Stimulated activated CD4-positive, alpha-beta T cell treated with anti-CD3 and anti-CD28 coated beads, Interleukin-4, amount 100 ng/mL, for 4 hours (primary cell): ENCODE measurements around the gene PDCD6IP.
"Not testable (repeated sequence)": the region's sequence is repeated elsewhere in the genome, so short reads cannot be mapped to it uniquely, and the experiment has no call there.

Experiments
- DNase-seq, 2 experiments: peaks; one replicate each; pipeline ENCODE4 v3.0.0-alpha.2; 2020

Gene PDCD6IP

DNA sequence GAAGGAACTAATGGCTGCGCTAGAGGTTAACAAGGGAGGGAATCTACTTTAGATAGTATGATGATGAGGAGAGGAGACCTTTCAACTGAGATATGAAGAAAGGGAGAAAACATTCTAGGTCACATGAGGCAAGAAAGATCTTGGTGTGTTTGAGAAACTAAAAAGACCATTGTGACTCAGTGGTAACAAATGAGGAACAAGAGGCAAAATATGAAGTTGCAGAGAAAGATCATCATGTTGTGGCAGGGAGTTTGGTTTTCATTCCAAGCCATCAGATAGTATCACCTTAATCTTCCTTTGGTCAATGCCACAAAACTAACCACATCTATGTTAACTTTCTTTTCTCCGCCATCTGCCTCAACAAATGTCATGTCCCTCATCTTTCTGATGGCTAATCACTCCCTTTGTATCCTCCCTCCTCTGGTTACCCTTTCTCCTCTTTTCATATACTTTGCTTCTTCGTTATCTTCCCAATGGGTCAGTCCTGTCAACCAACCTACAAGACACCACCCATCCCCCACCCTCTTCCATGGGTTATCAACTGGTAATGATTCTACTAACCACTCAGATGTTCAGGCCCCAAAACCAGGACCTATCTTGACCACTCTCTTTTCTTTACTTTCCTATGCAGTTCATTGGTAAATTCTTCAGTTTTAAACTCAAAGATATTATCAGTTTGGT is 2.4 kb upstream of the PDCD6IP start:
- no peak for DNase-seq

DNA sequence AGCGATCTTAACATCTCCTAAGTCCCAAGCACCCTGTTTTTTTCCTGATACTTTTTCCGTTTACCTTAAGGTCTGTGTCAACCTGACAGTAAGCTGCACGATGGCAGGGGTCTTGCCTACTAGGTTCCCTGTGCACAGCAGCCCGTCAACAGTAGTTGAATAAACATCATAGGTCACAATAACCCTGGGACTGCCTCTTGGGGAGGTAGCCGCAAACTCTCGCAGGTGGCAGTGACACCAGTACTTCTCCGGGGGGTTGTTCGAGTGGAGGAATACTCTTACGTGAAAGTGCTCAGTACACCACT is 365 bp upstream of the PDCD6IP start:
- no peak for DNase-seq

- DNase-seq, result no peak
These were observed 747 bp downstream of the PDCD6IP start for GRCh38 chr3:33799202-33799551.

DNA sequence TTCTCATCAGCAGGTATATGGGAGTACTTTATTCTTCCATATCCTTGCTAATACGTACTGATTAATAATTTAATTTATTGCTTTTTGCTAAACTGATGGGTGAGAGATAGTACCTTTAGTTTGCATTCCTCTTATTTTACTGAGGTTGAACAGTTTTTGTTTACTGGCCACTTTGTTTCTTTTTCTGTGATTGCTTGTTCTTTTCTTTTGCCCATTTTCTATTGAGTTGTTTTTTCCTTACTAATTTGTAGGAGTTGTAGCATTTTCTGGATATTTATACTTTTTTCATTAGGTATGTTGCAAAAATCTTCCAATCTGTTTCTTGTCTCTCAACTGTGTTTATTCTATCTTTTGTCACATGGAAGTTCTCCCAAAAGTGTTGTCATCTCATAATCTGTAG is 4.8 kb downstream of the PDCD6IP start:
- DNase-seq, result no peak

- no peak for DNase-seq
These were observed 5.6 kb downstream of the PDCD6IP start for GRCh38 chr3:33803894-33804526.

GRCh38 chr3:33807191-33807590 is 8.8 kb downstream of the PDCD6IP start:
- DNase-seq, result no peak

- DNase-seq, result no peak
These were observed 10.1 kb downstream of the PDCD6IP start for GRCh38 chr3:33808559-33808958.

DNA sequence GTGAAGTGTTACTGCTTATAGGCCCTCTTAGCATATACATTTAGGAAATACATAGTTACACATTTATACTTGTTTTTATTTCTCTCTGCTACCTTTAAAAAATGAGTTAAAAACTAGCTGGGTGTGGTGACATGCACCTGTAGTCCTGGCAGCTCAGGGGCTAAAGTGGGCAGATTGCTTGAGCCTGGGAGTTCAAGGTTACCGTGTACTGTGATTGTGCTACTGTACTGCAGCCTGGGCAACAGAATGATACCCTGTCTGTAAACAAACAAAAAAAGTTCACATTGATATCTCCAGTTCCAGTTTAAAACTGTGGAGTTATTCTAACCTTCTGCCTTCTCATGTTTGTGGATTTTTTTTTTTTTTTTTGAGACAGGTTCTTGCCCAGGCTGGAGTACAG is 12.1 kb downstream of the PDCD6IP start:
- no peak for DNase-seq

GRCh38 chr3:33821989-33822388 is 23.6 kb downstream of the PDCD6IP start:
- DNase-seq, result no peak

- no peak for DNase-seq
These were observed 25.4 kb downstream of the PDCD6IP start for GRCh38 chr3:33823821-33824220.

DNA sequence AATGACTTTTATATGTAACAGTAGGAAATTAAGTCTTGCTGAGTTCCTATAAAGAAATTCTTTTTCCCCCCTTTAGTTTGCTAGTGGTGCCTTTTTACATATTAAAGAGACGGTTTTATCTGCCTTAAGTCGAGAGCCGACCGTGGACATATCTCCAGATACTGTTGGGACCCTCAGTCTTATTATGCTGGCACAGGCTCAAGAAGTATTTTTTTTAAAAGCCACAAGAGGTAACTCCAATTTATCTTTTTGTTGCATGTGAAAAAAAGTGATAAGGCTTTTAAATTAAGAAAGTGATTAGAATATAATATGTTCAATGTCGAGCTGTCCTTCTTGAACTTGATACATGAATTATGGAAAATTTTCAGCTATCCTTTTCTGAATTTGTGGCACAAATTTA is 26.7 kb downstream of the PDCD6IP start:
- no peak for DNase-seq

GRCh38 chr3:33826206-33826605 is 27.8 kb downstream of the PDCD6IP start:
- no peak for DNase-seq

DNA sequence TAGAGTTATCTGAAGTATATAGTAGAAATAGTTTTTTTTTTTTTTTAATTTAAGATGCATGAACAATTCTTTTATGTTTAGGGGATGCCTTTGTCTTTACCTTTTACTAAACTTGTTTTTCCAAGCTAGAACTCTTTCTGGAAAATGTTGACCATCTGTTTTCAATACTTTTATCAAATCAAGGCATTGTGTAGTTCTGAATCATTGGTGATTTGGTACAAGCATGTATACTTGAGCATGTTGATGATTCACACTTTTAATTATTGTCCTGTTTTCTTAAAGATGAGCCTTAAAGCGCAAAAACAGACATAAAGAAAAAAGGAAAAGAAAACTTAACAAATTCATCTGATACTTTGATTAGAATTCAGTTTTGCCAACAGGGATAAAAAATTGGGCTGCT is 28.3 kb downstream of the PDCD6IP start:
- no peak for DNase-seq

GRCh38 chr3:33829720-33830119 is 31.3 kb downstream of the PDCD6IP start:
- DNase-seq, result no peak

DNA sequence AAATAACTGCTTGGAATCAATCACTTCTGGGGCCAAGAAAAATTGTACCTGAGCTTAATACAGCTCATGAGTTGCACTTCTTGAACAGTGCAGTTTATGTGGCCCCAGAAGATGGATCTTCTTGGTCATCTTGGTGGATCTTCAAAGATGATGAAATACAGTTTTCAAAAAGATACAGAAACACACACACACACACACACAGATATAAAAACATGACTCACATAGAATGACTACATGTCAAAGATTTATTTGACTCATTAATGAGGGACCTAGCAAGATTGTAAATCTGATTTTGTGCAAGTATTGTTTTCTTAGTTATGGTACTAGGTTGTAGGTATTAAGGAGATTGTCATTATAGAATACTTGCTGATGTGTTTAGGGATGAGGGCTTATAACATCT is 32.6 kb downstream of the PDCD6IP start:
- no peak for DNase-seq

DNA sequence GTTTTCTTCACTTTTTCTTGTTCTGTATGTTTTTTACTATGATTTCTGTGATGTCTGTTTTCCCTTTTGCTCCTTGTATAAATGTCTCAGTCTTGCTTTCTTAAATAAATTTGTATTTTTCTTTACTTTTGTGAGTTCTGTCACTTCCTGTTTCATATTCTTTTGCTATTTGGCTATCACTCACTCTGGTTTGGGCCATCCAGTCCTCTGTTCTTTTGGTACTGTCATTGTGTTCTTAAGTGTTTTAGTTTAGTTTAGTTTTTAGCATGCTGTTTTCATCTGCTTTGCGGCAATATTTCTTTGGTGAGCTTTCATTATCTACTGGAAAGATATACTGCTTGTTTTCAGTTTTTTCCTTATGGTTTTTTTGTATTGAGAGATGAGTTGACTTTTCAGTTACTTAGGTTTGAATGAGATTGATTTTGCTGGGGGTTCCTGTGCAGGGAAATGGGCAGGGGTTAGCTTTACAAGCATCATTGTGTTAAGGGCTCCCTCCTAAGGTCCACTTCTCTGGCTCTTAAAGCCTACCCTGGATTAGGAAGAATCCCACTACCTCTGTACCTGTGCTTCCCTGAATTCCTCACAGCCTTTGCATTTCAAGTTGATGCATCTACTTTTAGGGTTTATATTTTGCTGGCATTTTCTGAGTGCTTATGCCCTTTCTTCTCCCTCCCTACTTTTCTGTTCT is 35.1 kb downstream of the PDCD6IP start:
- no peak for DNase-seq

DNA sequence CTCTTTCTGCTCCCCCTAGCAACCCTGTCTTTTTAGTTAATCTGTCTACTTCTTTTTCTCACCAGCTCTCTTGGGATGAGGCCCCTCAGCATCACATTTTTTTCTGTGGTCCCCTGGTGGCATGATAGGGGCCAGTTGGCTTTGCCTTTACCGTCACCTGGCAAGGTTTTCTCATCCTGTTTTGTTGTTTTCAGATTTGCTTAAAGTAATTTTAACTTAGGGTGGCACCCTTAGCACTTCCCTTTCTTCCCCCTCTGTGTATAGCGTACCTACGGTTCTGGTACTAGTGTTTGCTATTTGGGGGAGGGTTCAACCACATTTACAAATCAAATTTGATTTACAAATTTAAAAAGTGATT is 35.6 kb downstream of the PDCD6IP start:
- DNase-seq, result no peak

DNA sequence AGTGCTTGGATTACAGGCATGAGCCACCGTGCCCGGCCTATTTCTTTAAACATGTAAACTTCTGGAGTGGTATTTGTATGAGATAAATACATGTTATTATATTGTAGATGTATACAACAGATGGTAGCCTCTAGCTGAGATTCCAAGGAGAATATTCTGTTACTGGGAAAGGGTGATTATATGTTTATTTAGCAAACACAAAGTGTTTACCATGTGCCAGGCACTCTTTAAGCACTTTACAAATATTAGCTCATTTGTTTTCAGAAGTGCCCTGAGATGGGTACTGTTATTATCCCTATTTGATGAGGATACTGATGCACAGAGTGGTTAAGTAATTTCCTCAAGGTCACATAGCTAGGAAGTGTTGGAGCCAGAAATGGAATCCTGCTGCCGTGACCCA is 38.8 kb downstream of the PDCD6IP start:
- DNase-seq, result not testable (repeated sequence)

- DNase-seq, result no peak
These were observed 40.9 kb downstream of the PDCD6IP start for GRCh38 chr3:33839283-33839682.

GRCh38 chr3:33840179-33840578 is 41.7 kb downstream of the PDCD6IP start:
- DNase-seq, result no peak

DNA sequence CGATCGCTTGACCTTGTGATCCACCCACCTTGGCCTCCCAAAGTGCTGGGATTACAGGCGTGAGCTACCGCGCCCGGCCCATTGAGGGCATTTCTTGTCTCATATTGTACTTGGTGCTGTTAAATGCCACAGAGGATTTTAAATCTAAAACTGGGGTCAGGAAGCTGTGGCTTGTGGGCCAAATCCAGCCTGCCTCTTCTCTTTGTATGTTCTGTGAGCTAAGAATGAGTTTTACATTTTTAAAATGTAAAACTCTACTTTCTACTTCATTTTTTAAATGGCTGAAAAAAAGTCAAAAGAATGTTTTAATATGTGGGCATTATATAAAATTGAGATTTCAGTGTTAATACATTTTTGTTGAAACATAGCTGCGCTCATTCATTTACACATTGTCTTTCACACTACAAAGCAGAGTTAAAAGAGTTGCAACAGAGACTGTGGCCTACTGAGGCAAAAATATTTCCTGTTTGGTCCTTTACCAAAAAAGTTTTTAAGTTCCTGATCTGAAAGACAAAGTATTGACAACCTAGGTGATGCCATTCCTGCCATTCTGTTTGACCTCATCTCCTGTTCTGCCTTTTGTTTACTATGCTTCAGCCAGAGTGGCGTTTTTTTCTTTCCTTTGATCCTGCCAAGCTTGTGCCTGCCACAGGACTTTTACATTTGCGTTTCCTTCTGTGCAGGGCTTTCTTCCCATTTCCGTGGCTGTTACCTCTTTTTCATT is 50.4 kb downstream of the PDCD6IP start:
- no peak for DNase-seq

DNA sequence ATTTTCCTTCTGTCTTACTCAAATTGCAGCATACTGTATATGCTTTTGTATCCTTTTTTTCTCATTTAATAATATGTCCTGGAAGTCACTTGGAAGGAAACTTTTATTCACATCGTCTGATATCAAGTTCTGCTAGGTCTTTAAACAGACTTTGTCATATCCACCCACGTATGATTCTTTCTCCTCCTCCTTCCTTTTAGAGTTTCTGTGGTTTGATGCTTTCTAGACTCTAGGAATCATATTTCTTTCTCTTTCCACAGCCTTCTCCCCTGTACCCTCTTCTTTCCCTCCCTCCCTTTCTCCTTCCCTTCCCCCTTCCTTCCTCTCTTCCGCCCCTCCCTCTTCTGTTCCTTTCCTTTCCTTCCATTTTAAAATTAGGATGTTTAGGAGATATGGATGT is 52.2 kb downstream of the PDCD6IP start:
- DNase-seq, result not testable (repeated sequence)

GRCh38 chr3:33855407-33855806 is 57.0 kb downstream of the PDCD6IP start:
- DNase-seq, result not testable (repeated sequence)
